Immature natural killer cell (primary cell): ENCODE measurements around the gene BAZ1A. TPM values are rescaled to one million over a fixed set of nuclear protein-coding genes. Genes with fewer than 3 reads are reported as not detected.

Experiments
- DNase-seq, 3 donors: peaks; one replicate each; pipeline ENCODE4 v3.0.0; 2022; ENCODE audit warnings: mixed read lengths in 1 of 3
- H3K27ac Mint-ChIP-seq, 6 donors: one replicate each; pipeline ENCODE4 v1.8.0; 2020; ENCODE audit warnings: mixed read lengths in 6 of 6, mild to moderate bottlenecking in 5 of 6, inconsistent platforms in 4 of 6, moderate library complexity in 3 of 6
- H3K27me3 Mint-ChIP-seq, 3 donors: one replicate each; pipeline ENCODE4 v1.8.0; 2020 to 2021; ENCODE audit warnings: low read depth in 3 of 3, mild to moderate bottlenecking in 3 of 3, mixed read lengths in 3 of 3, moderate library complexity in 3 of 3, inconsistent platforms in 1 of 3
- H3K36me3 Mint-ChIP-seq, 3 donors: one replicate each; pipeline ENCODE4 v1.8.0; 2020; ENCODE audit warnings: mixed read lengths in 3 of 3, inconsistent platforms in 2 of 3, mild to moderate bottlenecking in 2 of 3
- H3K4me1 Mint-ChIP-seq, 2 donors: one replicate each; pipeline ENCODE4 v1.8.0; 2020; ENCODE audit warnings: inconsistent platforms in 2 of 2, mild to moderate bottlenecking in 2 of 2, mixed read lengths in 2 of 2, moderate library complexity in 1 of 2
- H3K4me3 Mint-ChIP-seq, 5 donors: one replicate each; pipeline ENCODE4 v1.8.0; 2020; ENCODE audit warnings: mild to moderate bottlenecking in 5 of 5, mixed read lengths in 5 of 5, inconsistent platforms in 3 of 5, moderate library complexity in 3 of 5
- H3K9me3 Mint-ChIP-seq, 6 donors: one replicate each; pipeline ENCODE4 v1.8.0; 2020; ENCODE audit warnings: mild to moderate bottlenecking in 6 of 6, mixed read lengths in 6 of 6, inconsistent platforms in 4 of 6, moderate library complexity in 3 of 6
- polyA plus RNA-seq, 3 donors: library from polyadenylated mRNA; unstranded; fragments of 300-500 nt; fragmentation: Illumina TruSeq; gene quantifications; one replicate each; pipeline ENCODE4 v1.2.3, GENCODE V29; 2021

BAZ1A gene
- polyA plus RNA-seq, 3 donors from 2014 or later, result 4.0 to 17.6 (median 8.3) TPM

GRCh38 chr14:34874386-34875030 lies 652 bp downstream of the BAZ1A start:
- Mint-ChIP-seq H3K36me3 (no peaks in the 10 kb centered on the region), H3K4me1 (peaks cover 36 to 52% of the 10 kb centered on the region in 2 donors), H3K27me3 (peaks cover 13 to 26% (median 16%) of the 10 kb centered on the region in 3 donors), H3K9me3 (no peaks in the 10 kb centered on the region), H3K4me3 (peak overlapping the region; percentile 96 to 100 (median 99)), H3K27ac (peak overlapping the region; percentile 88 to 100 (median 98))
- peak in 2 of 3 donors; percentile 54 to 72 for DNase-seq

- no peaks in the 10 kb centered on the region for H3K9me3 Mint-ChIP-seq
- H3K27ac Mint-ChIP-seq, result peak overlapping the region; percentile 96 to 100 (median 98)
- H3K4me1 Mint-ChIP-seq, result peaks cover 40 to 59% of the 10 kb centered on the region in 2 donors
- H3K36me3 Mint-ChIP-seq, result no peaks in the 10 kb centered on the region
- peak; percentile 85 to 87 (median 85) for DNase-seq
- H3K27me3 Mint-ChIP-seq, result peaks cover 13 to 26% (median 16%) of the 10 kb centered on the region in 3 donors
- H3K4me3 Mint-ChIP-seq, result peak overlapping the region; percentile 94 to 99 (median 97)
Observed at GRCh38 chr14:34873589-34874385, 1.4 kb downstream of the BAZ1A start.

GRCh38 chr14:34872822-34873588 lies 2.2 kb downstream of the BAZ1A start:
- Mint-ChIP-seq H3K27me3 (peaks cover 13 to 26% (median 16%) of the 10 kb centered on the region in 3 donors), H3K4me1 (peaks cover 45 to 65% of the 10 kb centered on the region in 2 donors), H3K36me3 (no peaks in the 10 kb centered on the region), H3K27ac (peak overlapping the region; percentile 96 to 100 (median 98)), H3K4me3 (peak overlapping the region; percentile 94 to 99 (median 97)), H3K9me3 (no peaks in the 10 kb centered on the region)
- DNase-seq, result no peak

GRCh38 chr14:34867199-34867598 lies 8.0 kb downstream of the BAZ1A start:
- Mint-ChIP-seq H3K4me1 (peaks cover 42 to 68% of the 10 kb centered on the region in 2 donors), H3K27ac (peak overlapping the region in 2 of 6 donors; percentile 59 to 61), H3K9me3 (no peaks in the 10 kb centered on the region), H3K27me3 (peaks cover 0 to 7% (median 2%) of the 10 kb centered on the region in 3 donors), H3K4me3 (no peak overlapping the region), H3K36me3 (peaks cover 4 to 6% (median 5%) of the 10 kb centered on the region in 3 donors)
- no peak for DNase-seq

- Mint-ChIP-seq H3K4me3 (no peak overlapping the region), H3K4me1 (peaks cover 37 to 65% of the 10 kb centered on the region in 2 donors), H3K36me3 (peaks cover 4 to 8% (median 6%) of the 10 kb centered on the region in 3 donors), H3K27ac (peak overlapping the region in 1 of 6 donors; percentile 24), H3K27me3 (peaks cover 0 to 5% (median 2%) of the 10 kb centered on the region in 3 donors), H3K9me3 (no peaks in the 10 kb centered on the region)
- no peak for DNase-seq
Observed at GRCh38 chr14:34865889-34866574, 9.1 kb downstream of the BAZ1A start.

GRCh38 chr14:34863844-34864243 lies 11.3 kb downstream of the BAZ1A start:
- peaks cover 4 to 14% (median 10%) of the 10 kb centered on the region in 3 donors for H3K36me3 Mint-ChIP-seq
- DNase-seq, result no peak
- peaks cover 0 to 5% (median 2%) of the 10 kb centered on the region in 3 donors for H3K27me3 Mint-ChIP-seq
- peak overlapping the region in 1 of 6 donors; percentile 28 for H3K27ac Mint-ChIP-seq
- H3K9me3 Mint-ChIP-seq, result peaks cover 0 to 1% (median 0%) of the 10 kb centered on the region in 6 donors
- peaks cover 29 to 57% of the 10 kb centered on the region in 2 donors for H3K4me1 Mint-ChIP-seq
- H3K4me3 Mint-ChIP-seq, result no peak overlapping the region

GRCh38 chr14:34858765-34859164 lies 16.4 kb downstream of the BAZ1A start:
- Mint-ChIP-seq H3K9me3 (peaks cover 0 to 5% (median 1%) of the 10 kb centered on the region in 6 donors), H3K4me1 (peaks cover 51 to 66% of the 10 kb centered on the region in 2 donors), H3K27ac (peak overlapping the region; percentile 23 to 89 (median 74)), H3K27me3 (peaks cover 3 to 12% (median 12%) of the 10 kb centered on the region in 3 donors), H3K36me3 (peaks cover 11 to 21% (median 11%) of the 10 kb centered on the region in 3 donors), H3K4me3 (peak overlapping the region in 2 of 5 donors; percentile 35 to 43)
- no peak for DNase-seq

- peaks cover 3 to 12% (median 8%) of the 10 kb centered on the region in 3 donors for H3K27me3 Mint-ChIP-seq
- peak; percentile 70 to 76 (median 73) for DNase-seq
- peaks cover 14 to 30% (median 20%) of the 10 kb centered on the region in 3 donors for H3K36me3 Mint-ChIP-seq
- peak overlapping the region; percentile 69 to 86 (median 73) for H3K4me3 Mint-ChIP-seq
- peaks cover 54 to 70% of the 10 kb centered on the region in 2 donors for H3K4me1 Mint-ChIP-seq
- H3K9me3 Mint-ChIP-seq, result peaks cover 0 to 5% (median 1%) of the 10 kb centered on the region in 6 donors
- H3K27ac Mint-ChIP-seq, result peak overlapping the region; percentile 89 to 94 (median 91)
Observed at GRCh38 chr14:34857689-34858449, 17.3 kb downstream of the BAZ1A start.

GRCh38 chr14:34853041-34853440 lies 22.1 kb downstream of the BAZ1A start:
- H3K36me3 Mint-ChIP-seq, result peaks cover 11 to 27% (median 17%) of the 10 kb centered on the region in 3 donors
- no peak overlapping the region for H3K4me3 Mint-ChIP-seq
- peaks cover 3 to 12% (median 10%) of the 10 kb centered on the region in 3 donors for H3K27me3 Mint-ChIP-seq
- DNase-seq, result no peak
- H3K27ac Mint-ChIP-seq, result peak overlapping the region in 5 of 6 donors; percentile 6 to 80 (median 53)
- peaks cover 42 to 53% of the 10 kb centered on the region in 2 donors for H3K4me1 Mint-ChIP-seq
- peaks cover 0 to 4% (median 0%) of the 10 kb centered on the region in 6 donors for H3K9me3 Mint-ChIP-seq

- H3K4me1 Mint-ChIP-seq, result peaks cover 28 to 43% of the 10 kb centered on the region in 2 donors
- peaks cover 0 to 2% (median 0%) of the 10 kb centered on the region in 3 donors for H3K27me3 Mint-ChIP-seq
- DNase-seq, result no peak
- no peak overlapping the region for H3K4me3 Mint-ChIP-seq
- no peak overlapping the region for H3K27ac Mint-ChIP-seq
- H3K36me3 Mint-ChIP-seq, result peaks cover 4 to 19% (median 10%) of the 10 kb centered on the region in 3 donors
- H3K9me3 Mint-ChIP-seq, result no peaks in the 10 kb centered on the region
Observed at GRCh38 chr14:34851395-34851794, 23.8 kb downstream of the BAZ1A start.

GRCh38 chr14:34845869-34846268 lies 29.3 kb downstream of the BAZ1A start:
- Mint-ChIP-seq H3K36me3 (peaks cover 0 to 8% (median 0%) of the 10 kb centered on the region in 3 donors), H3K27ac (peak overlapping the region in 1 of 6 donors; percentile 17), H3K9me3 (no peaks in the 10 kb centered on the region), H3K27me3 (peaks cover 0 to 2% (median 0%) of the 10 kb centered on the region in 3 donors), H3K4me1 (peaks cover 21 to 55% of the 10 kb centered on the region in 2 donors), H3K4me3 (no peak overlapping the region)
- no peak for DNase-seq

- peaks cover 0 to 2% (median 0%) of the 10 kb centered on the region in 3 donors for H3K27me3 Mint-ChIP-seq
- peak in 1 of 3 donors; percentile 6 for DNase-seq
- H3K36me3 Mint-ChIP-seq, result peaks cover 0 to 9% (median 0%) of the 10 kb centered on the region in 3 donors
- no peaks in the 10 kb centered on the region for H3K9me3 Mint-ChIP-seq
- H3K27ac Mint-ChIP-seq, result peak overlapping the region; percentile 31 to 83 (median 74)
- H3K4me1 Mint-ChIP-seq, result peaks cover 21 to 57% of the 10 kb centered on the region in 2 donors
- H3K4me3 Mint-ChIP-seq, result peak overlapping the region in 3 of 5 donors; percentile 1 to 15 (median 7)
Observed at GRCh38 chr14:34843011-34843554, 32.1 kb downstream of the BAZ1A start.
